ENCODE data around the gene CDH13. TPM values are rescaled to one million over a fixed set of nuclear protein-coding genes. Genes with fewer than 3 reads are reported as not detected.

Gene CDH13
- total RNA-seq, 2 experiments from 2014 or later: not detected

DNA sequence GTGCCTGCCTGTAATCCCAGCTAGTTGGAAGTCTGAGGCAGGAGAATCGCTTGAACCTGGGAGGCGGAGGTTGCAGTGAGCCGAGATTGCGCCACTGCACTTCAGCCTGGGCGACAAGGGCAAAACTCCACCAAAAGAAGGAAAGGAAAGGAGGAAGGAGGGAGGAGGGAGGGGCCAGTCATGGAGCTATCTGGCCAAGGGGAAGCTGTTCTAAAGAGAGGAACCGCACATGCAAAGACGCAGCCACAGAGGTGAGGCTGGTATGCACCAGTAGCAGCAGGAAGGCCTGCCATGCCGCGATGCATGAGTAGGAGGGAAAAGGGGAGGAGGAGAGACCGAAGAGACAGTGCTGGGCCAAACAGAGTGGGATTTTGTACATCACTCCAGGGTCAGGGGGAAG is 1216.9 kb downstream of the CDH13 start:
- H3K4me3 Mint-ChIP-seq: no peak overlapping the region
- H3K36me3 Mint-ChIP-seq: no peaks in the 10 kb centered on the region
- no peak for DNase-seq
- no peaks in the 10 kb centered on the region for H3K9me3 Mint-ChIP-seq
- no peak overlapping the region for H3K27ac Mint-ChIP-seq
- peaks cover 12% of the 10 kb centered on the region for H3K27me3 Mint-ChIP-seq
- H3K4me1 Mint-ChIP-seq: no peaks in the 10 kb centered on the region

DNA sequence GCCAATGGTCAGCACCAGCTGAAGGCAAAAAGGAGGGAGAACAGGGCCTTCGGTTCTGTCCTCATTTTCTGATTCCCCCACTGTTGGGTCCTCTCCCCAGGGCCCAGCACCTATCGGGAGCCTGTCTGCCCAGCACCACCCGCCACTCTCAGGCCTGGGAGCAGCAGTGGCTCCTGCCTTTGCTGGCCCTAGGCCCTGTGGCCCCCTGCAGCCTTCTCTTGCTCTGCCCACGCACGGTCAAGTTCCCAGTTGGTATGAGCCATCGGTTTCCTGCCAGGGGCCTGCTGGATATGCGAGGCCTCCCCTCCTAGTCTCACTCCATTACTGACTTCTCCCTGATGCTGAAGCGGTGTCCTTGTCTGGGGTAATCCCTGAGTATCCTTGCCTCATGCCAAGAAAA is 1218.5 kb downstream of the CDH13 start:
- H3K27me3 Mint-ChIP-seq: peaks cover under 1% of the 10 kb centered on the region
- no peaks in the 10 kb centered on the region for H3K36me3 Mint-ChIP-seq
- no peak overlapping the region for H3K4me3 Mint-ChIP-seq
- no peak for DNase-seq
- no peaks in the 10 kb centered on the region for H3K4me1 Mint-ChIP-seq
- no peak overlapping the region for H3K27ac Mint-ChIP-seq
- no peaks in the 10 kb centered on the region for H3K9me3 Mint-ChIP-seq

DNA sequence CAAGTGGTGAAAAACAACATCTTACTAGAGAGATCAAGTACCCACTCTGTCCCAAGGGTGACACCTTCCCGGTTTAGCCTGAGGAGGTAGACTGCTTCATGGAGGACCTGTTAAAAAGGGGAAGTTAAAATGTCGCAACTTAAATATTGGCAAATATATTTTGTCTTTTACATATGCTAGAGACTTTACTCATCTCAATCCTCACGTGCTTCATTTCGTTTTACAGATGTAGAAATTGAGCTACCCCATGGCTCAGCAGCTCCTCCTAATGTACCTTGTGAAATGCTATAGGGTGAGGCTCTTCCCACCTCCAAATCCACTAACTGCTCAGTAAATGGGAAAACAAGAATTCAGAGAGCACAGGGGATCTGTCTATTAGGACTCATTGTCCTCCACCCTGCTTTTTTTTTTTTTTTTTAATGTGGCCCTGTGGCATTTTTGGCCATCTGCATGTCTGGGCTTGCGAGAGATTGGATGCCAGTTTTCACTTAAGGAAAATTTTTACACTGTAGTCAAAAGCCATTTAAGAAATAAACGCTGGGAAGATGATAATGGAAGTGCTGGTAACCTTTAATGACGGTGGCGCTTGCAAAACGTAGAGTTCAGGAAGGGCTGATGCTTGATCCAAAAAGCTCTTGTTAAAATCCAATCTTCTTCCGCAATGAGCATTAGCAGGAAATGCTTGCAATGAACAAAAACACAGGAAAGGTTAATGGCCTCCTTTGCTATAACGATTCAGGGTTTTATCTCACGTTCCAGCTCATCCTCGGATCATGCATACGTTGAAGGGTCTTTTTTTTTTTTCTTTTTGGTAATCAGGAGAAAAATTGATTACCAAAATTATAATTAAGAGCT is 1220.8 kb downstream of the CDH13 start:
- Mint-ChIP-seq H3K4me1 (peaks cover under 1% of the 10 kb centered on the region), H3K27me3 (no peaks in the 10 kb centered on the region), H3K36me3 (no peaks in the 10 kb centered on the region), H3K27ac (no peak overlapping the region), H3K9me3 (no peaks in the 10 kb centered on the region), H3K4me3 (no peak overlapping the region)
- DNase-seq: no peak

DNA sequence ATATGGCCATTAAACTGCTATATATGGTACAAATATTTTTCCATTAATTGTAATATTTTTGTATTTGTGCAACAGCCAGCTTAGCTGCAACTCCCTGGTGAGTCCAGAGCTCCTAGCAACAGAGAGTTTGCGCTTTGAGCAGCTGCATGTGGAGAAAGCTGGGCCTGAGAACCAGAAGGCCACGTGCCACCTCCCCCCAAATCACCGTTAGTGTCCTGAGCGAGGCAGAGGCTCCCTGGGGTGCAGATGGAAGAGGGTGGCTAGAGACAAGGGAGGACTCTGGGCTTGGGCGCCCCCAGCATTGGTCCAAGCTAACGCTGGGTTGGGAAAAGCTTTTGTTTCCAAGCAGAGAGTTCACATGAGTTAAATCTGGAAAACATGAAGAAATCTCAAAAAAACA is 1222.7 kb downstream of the CDH13 start:
- Mint-ChIP-seq H3K27me3 (no peaks in the 10 kb centered on the region), H3K4me1 (peaks cover 3% of the 10 kb centered on the region), H3K27ac (no peak overlapping the region), H3K4me3 (no peak overlapping the region), H3K36me3 (no peaks in the 10 kb centered on the region), H3K9me3 (no peaks in the 10 kb centered on the region)
- no peak for DNase-seq

Measured in activated naive CD8-positive, alpha-beta T cell treated with anti-CD3 and anti-CD28 coated beads for 36 hours (primary cell).